ENCODE results near the gene DPEP3.

Gene DPEP3

GRCh38 chr16:67930191-67930590 is 50.1 kb downstream of the DPEP3 start:
- no peak for DNase-seq (ENCODE audit: low read depth)

- DNase-seq (ENCODE audit: low read depth): peak; percentile 74
Measured at GRCh38 chr16:67928561-67929364, 51.5 kb downstream of the DPEP3 start.

GRCh38 chr16:67928147-67928546 is 52.2 kb downstream of the DPEP3 start:
- no peak for DNase-seq (ENCODE audit: low read depth)

GRCh38 chr16:67927131-67927941 is 53.0 kb downstream of the DPEP3 start:
- no peak for DNase-seq (ENCODE audit: low read depth)

GRCh38 chr16:67926181-67926750 is 54.0 kb downstream of the DPEP3 start:
- no peak for DNase-seq (ENCODE audit: low read depth)
